HG03097 (cell line): ENCODE measurements around the gene RAB12.
"Not testable (repeated sequence)": the region's sequence is repeated elsewhere in the genome, so short reads cannot be mapped to it uniquely, and the experiment has no call there.

Experiments
- ATAC-seq: cut with Tn5 transposase; IDR thresholded peaks from one replicate; pipeline ENCODE4 v1.9.1; 2021; ENCODE audit not compliant: unreplicated experiment, low FRiP score

Gene RAB12

DNA sequence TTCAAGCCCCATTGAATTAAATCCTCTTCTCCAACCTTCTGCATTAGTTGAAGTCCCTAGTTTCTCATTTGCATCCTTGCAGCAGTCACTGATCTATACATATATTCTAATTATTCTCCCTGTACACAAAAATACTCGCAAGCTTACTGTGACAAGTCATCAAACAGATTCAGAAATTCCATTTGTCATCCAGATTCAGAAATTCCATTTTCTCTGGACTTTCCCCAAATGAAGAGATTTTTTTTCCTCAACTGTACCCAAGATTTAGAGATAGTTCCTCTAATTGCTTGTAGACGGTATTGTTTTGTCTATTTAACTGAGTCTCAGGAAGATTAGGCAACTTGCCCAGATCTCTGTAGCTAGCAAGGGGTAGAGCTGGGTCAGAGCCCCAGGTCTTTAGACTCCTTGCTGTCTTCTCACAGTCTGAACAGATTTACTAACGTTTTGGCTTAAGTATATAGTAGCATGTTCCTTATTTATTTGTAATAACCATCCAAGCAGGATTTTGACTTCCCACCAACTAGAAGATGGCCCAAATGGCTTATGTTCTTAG lies 34.2 kb downstream of the RAB12 start:
- ATAC-seq = no peak

DNA sequence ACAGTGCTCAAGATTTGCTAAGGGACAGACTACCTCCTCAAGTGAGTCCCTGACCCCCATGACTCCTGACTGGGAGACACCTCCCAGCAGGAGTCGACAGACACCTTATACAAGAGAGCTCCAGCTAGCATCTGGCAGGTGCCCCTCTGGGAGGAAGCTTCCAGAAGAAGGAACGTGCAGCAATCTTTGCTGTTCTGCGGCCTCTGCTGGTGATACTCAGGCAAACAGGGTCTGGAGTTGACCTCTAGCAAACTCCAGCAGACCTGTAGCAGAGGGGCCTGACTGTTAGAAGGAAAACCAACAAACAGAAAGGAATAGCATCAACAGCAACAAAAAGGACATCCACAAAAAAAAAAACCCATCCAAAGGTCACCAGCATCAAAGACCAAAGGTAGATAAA lies 38.1 kb downstream of the RAB12 start:
- ATAC-seq = not testable (repeated sequence)

DNA sequence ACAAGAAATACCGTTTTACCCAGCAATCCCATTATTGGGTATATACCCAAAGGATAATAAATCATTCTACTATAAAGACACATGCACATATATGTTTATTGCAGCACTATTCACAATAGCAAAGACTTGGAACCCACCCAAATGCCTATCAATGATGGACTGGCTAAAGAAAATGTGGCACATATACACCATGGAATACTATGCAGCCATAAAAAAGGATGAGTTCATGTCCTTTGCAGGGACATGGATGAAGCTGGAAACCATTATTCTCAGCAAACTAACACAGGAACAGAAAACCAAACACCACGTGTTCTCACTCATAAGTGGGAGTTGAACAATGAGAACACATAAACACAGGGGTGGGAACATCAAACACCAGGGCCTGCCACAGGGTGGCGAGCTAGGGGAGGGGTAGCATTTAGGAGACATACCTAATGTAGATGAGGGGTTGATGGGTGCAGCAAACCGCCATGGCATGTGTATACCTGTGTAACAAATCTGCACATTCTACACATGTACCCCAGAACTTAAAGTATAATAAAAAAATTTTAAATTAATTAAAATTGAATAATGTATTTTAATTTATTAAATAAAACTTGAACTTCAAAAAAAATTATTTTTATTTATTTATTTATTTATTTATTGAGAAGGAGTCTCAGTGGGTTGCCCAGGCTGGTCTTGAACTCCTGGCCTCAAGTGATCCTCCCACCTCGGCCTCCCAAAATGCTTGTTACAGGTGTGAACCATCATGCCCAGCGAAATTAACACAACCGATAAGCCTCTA lies 42.4 kb downstream of the RAB12 start:
- not testable (repeated sequence) for ATAC-seq

DNA sequence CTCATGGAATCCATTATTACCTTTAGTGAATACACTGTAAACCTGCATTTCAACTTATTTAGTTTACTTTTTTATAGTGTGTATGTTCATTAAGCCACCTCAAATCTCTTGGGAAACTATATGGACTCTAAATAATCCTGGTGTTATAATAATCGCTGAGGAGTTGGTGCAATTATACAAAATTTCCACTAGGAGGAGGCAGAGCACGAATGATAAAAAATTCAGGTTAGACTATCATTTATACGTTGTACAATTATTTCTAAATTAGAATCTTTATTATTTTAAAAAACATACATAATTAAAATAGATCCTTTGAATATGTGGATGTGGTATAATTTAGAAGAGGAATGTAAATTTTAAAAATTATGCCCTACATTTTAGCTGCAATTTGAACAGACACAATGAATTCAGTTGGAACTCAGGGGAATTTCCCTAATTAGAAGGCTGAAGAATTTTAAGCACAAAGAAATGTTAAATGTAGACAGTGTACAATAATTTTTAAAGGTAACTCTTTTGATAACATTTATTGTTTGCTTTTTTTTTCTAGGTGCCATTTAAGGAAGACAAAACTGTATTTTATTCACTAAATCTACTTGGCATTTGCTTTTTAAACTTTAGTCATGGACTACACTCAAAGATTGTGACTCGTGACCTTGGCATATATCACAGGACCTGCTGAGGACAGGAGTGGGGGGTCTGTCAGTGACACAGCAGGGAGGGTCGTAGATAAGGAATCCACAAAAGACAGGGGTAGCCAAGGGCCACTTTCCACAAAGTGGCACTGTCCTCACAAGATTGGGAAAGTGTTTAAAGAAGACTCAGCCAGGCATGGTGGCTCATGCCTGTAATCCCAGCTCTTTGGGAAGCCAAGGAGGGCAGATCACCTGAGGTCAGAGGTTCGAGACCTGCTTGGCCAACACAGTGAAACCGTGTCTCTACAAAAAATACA lies 45.5 kb downstream of the RAB12 start:
- ATAC-seq = no peak

DNA sequence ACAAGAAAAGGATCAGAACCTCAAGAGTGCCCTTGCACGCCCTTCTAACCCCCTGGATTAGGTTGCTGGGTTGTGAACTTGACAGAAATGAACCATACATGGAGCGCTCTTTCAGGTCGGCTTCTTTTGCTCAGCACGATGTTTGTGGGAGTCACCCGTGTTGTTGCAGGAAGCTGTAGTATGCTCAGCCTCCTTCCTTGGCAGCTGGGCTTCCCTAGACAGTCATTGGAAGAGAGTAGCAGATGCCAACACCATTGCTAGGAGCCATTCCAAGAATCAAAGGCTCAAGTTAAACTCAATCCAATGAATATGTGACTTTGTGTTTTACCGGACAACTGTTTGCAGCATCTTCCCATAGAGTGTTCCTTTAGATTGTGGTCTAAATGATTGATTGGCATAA lies 47.0 kb downstream of the RAB12 start:
- no peak for ATAC-seq

DNA sequence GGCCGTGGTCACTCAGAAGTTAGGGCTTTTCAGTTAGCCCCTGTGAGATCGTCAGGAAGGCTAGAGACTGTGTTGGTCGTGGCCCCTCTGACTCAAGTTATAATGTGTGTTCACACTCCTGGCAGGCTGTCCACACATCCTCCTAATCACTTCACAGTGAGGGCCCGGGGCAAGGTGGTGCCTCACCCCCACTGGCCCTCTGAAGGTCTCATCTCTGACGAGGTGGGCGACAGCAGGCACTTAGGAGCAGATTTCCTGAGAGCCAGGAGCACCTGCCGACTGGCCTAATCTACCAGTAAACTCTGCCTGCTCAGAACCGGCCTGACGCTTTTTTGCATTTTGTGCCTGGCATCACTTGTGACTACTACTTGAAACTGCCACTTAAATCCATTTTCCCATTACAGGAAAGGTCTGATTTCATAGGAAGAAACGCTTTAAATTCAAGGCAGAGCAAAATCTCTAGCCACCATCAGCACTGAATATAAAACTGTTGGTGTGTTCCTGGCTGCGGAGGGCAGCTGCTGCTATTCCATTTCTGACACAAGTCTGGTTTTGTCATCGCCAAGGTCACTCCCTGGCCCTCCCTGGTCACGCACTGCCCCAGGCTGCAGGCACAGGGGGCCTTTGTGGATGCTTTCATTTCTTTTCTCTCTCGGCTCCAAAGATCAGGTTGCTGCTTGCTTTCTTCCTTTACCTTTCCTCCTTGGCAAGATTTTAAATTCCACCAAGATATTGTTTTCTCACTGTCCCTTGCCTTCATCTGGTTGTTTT lies 48.0 kb downstream of the RAB12 start:
- no peak for ATAC-seq

DNA sequence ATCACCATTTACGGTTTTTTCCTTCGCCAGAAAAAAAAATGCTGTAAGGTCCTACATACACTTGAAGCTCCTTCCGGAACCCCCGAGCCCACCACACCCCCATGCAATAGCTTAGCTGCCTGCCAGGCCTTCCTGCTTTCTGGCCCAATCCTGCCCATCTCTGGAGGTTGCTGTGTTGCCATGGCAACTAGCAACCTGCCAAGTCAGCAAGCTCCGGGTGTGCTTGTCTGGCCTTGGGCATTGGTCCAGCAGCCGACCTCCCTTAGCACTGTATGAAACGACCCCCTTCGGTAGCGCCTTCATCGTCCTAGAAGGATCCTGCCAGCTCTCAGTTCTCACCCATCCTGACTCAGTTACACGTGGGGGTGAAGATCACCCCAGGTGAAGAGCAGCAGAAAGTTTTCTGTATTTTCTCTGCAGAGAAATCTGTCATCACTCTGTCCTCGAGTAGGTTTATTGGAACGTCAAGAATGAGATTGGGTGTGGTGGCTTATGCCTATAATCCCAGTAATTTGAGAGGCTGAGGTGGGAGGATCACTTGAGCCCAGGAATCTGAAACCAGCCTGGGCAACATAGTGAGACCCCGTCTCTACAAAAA lies 48.7 kb downstream of the RAB12 start:
- ATAC-seq = no peak

DNA sequence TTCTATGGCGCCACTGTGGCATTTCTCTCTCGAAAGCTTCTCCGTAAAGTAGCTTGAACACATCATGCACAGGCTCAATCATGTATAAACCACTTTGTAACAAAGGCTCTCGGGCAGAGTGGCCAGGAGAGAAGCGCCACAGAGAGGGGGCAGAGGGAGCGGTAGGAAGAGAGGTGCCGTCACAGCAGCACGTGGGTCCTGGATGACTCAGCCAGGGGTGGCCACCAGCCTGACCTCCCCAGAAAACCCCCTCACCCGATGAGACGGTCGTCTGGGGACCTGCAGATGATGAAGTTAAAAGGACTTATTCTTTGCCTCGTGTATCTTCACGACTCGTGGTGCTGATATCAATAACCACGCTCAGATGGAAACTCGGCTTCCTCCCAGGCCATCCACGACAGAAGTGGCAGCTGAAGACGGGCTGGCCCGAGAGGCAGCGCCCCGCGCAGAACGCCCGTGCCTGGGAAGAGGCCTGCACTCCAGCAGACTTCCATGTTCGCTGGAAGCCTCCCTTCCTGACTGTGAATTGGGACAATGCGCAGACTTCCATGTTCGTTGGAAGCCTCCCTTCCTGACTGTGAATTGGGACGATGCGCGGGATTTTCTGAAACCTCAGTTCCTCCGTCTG lies 49.7 kb downstream of the RAB12 start:
- no peak for ATAC-seq

DNA sequence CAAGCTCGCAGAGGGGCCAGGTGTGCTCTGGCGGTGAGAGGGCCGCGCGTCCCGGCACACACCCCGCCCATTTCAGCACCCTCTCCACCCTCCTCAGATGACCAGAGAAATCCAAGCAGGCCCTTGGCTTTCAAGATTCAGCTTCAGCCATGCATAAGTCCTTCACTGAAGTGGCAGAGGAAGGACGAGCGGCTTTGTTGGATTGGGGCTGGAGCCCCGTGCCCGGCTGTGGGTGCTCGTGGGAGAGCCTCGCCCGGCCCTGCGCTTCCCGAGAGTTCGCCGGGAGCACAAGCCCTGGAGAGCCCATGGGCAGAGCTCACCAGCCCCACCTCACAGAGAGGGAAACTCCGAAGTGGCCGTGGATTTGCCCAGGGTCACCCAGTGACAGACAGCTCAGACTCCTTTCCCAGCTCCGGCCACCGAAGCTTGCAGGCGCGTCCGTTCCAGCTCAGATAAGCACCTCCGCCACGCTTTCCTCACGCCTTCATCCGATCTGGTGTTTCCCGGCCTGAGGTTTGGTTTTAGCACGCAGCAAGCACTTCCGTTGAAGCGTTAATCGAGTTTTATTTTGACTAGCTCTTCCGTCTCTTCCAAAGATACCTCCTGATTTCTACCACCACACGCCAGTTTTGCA lies 50.5 kb downstream of the RAB12 start:
- ATAC-seq = no peak

DNA sequence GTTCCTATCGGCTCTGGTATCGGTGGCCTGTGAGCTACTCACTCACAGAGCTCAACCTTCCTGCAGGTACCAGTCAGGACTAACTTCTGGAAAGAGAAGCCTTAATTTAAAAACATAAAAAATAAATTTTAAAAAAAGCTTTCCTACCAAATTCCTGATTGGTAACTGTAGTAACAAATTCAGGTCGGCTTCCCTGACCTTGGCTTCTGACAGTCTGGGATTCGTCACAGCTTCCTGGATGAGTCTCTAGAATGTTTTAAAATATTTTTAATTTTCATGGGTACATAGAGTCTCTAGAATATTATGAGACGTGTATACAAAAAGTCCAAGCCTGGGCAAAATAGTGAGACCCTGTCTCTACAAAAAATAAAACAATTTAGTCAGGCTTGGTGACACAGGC lies 51.1 kb downstream of the RAB12 start:
- ATAC-seq = no peak

DNA sequence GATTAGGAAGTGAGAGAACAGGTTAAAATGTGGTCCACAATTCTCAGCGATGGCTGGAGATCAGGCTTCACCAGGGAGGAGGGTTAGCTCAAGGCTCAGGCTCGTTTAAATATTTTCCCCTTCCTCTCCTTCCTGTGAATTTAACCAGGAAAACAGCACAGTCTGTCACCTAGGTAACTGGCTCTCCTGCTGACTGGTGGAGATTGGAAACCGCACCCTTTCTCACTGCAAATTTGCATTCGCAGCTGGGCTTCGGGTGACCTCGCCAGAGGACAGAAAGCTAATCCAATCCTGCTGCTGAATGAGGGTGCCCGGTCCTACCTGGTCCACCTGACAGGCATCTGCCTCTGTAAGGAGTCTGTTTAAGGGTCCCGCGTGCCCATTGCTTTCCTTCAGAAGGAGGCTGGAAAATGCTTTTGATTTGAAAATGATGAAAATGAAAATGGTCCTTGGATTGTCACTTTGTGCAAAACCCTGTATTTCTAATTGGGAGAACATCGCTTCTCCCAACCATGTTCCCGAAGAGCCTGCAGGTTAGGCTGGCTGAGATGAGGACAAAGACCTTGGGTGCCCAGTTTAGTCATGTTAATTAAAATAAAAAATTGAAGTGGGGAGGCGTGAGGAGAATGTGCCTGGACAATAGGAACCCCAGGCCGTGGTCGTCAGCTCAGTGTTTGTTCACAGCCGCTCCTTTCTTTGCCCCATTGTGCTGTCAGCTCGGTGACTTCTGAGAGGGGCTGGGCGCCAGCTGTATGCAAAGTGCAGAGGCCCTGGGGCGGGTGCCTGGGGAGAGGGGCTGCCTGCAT lies 52.7 kb downstream of the RAB12 start:
- no peak for ATAC-seq

DNA sequence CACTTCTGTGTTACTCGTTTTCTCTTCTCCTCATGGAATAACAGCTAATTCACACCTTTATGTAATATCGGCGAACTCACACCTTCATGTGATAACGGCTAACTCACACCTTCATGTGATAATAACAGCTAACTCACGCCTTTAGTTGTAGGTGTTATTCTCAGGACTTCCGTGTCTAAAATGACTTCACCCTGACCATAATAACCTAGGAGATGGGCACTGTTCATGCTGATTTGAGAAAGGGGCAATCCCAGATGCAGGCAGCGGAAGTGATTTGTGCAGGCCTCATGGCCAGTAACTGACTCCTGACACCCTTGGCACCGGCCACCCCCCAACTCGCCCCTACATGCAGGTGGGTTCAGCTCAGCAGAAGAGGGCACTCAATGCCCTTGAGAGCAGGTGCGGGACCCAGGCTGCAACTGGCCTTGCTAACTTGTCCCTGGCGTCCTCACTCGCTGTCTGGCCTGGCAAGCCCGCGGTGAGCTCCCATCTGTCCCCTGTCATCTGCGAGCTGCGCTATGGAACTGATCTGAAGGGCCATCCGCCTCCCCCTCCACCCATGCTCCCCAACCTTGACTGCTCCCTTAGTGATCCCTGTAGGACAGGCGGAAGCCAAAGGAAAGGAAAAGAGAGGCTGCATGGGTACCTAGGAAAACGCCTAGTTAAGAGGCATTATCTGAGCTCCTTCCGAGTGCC lies 53.5 kb downstream of the RAB12 start:
- ATAC-seq = no peak

DNA sequence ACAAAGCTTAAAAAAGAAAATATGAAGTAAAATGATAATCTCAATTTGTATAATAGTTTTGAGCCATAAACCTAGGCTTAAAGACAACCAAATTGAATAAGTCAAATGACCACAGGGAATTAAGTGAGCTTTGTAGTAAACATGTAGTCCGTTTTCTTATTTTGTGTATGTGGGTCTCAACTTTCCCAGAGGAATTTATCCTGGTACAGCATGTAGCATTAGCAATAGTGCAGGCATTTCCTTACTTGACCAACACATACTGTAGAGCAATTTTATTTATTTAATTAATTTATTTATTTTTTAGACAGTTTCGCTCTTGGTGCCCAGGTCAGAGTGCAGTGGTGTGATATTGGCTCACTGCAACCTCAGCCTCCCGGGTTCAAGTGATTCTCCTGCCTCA lies 58.6 kb downstream of the RAB12 start:
- no peak for ATAC-seq

DNA sequence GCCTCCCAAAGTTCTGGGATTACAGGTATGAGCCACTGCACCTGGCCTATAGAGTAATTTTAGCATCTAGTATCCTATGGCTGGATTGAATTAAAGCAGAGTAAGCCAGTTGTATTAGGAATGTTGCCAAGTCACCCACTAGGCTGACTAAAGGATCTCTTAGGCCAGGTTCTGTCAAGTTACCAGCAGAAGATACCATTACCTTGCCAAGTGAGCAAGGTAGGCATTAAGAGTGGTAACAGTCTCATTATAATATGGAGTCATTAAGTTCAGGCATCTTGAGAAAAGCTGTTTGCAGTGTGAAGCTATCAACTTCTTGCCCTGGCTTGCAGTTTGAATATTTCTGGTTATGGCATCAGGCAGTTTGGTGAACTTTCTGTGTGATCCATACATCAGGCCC lies 59.1 kb downstream of the RAB12 start:
- ATAC-seq = no peak

DNA sequence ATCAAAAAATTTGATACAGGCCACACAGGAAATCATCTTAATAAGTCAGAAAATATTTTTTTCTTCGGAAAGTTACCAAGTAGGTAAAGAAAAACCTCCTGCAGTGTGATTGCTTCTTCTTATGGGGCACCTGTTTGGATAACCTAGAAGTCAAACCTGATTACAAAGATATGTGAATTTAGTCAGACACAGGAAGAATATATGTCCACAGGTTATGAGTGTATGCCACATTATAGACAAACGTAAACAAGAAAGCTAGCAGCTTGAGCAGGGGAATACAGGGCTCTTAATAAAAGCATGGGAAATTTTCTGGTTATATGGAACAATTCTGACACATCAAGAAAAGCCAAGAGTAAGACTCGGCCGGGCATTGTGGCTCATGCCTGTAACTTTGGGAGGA lies 60.3 kb downstream of the RAB12 start:
- ATAC-seq = no peak

DNA sequence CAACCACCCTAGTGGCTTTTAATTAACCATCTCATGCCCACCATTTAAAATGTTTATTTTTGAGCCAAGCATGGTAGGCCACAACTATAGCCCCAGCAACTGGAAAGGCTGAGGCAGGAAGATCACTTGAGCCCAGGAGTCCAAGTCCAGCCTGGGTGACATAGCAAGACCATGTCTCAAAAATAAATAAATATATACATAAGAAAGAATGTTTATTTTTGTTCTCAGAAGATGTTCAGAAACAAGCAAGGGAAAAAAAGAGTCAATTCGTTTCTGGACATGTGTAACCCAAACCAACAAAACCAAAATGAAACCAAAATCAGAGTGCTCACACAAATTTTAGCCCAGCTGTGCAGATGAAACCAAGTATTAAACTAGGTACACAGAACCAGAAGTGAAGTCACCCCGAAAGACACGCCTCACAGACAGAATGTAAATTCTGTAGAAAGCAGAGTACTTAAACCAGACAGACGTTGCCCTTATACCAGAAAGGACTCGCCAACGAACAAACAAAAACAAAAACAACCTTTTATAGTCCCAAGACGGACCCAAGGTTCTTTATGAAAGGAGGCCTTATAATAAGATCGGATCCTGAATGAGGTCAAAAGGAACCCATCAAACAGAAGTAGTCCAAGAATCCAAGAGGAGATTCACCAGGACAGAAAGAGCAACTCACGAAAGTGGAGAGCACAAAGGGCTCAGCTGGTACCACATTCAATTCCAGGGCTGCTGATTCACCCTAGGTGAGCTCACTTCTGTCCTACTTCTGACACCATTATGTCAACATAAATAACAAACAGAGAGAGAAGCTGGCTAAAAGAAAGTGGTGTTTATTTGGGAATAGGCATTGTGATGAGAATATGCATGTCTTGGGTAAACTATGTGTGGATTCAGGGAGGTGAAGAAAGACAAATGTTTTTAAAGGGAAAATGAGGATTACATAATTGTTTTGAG lies 64.3 kb downstream of the RAB12 start:
- peak; percentile 88 for ATAC-seq

DNA sequence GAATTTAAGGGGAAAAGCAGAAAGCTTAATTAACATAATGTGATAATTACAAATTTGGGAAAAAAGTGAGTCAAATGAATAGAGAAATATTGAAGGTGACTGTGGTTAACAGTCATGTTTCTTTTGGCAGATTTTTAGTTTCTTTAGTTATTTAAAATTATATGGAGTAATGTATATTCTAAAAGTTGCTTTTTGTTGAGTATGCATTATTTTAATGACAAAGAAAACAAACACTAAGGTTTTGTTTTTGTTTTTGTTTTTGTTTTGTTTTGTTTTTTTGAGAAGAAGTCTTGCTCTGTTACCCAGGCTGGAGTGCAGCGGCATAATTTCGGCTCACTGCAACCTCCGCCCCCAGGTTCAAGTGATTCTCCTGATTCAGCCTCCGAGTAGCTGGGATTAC lies 65.8 kb downstream of the RAB12 start:
- ATAC-seq = no peak
